HEK293T (cell line): ENCODE measurements around the gene MAP2K5.

Experiments used
- ELF4 ChIP-seq: fragments of 450-650 bp; IDR thresholded peaks from 2 replicates; pipeline ENCODE4 v1.6.1; 2017; ENCODE audit warnings: antibody characterized with exemption
- FOXA1 ChIP-seq: fragments of 450-650 bp; IDR thresholded peaks from 2 replicates; pipeline ENCODE4 v1.6.1; 2016; ENCODE audit warnings: mild to moderate bottlenecking
- FOXM1 ChIP-seq: fragments of 450-650 bp; IDR thresholded peaks from 2 replicates; pipeline ENCODE4 v1.6.1; 2017; ENCODE audit warnings: mild to moderate bottlenecking, borderline replicate concordance
- L3MBTL2 ChIP-seq: fragments of 450-650 bp; conservative IDR thresholded peaks from 2 replicates; pipeline ENCODE4 v1.6.1; 2016; ENCODE audit warnings: mild to moderate bottlenecking
- LEF1 ChIP-seq: fragments of 450-650 bp; IDR thresholded peaks from 2 replicates; pipeline ENCODE4 v1.6.1; 2017; ENCODE audit warnings: mild to moderate bottlenecking, borderline replicate concordance
- NFRKB ChIP-seq: fragments of 450-650 bp; IDR thresholded peaks from 2 replicates; pipeline ENCODE4 v1.6.1; 2016; ENCODE audit warnings: mild to moderate bottlenecking, moderate library complexity
- SUZ12 ChIP-seq: fragments of 450-650 bp; IDR thresholded peaks from 2 replicates; pipeline ENCODE4 v1.6.1; 2016; ENCODE audit warnings: mild to moderate bottlenecking
- ZNF384 ChIP-seq: fragments of 450-650 bp; IDR thresholded peaks from 2 replicates; pipeline ENCODE4 v1.6.1; 2016
- TF ChIP-seq, protein P1 (sequence below): fragments of 450-650 bp; IDR thresholded peaks from 2 replicates; pipeline ENCODE4 v1.6.1; 2016

GRCh38 chr15:67579967-67580366 is 37.5 kb downstream of the MAP2K5 start:
- TF ChIP-seq, protein P1, sequence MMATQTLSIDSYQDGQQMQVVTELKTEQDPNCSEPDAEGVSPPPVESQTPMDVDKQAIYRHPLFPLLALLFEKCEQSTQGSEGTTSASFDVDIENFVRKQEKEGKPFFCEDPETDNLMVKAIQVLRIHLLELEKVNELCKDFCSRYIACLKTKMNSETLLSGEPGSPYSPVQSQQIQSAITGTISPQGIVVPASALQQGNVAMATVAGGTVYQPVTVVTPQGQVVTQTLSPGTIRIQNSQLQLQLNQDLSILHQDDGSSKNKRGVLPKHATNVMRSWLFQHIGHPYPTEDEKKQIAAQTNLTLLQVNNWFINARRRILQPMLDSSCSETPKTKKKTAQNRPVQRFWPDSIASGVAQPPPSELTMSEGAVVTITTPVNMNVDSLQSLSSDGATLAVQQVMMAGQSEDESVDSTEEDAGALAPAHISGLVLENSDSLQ = no peak
- no peak for TF ChIP-seq L3MBTL2
- no peak for TF ChIP-seq ELF4
- no peak for TF ChIP-seq FOXA1
- no peak for TF ChIP-seq ZNF384
- TF ChIP-seq NFRKB = no peak
- no peak for TF ChIP-seq LEF1
- no peak for TF ChIP-seq SUZ12
- no peak for TF ChIP-seq FOXM1
